Natural killer cell (primary cell): Measurements from ENCODE around the gene BMERB1. TPM values are rescaled to one million over a fixed set of nuclear protein-coding genes. Genes with fewer than 3 reads are reported as not detected.

Experiments used
- ATAC-seq, 3 donors: fragments of 150-1000 bp in 2 of 3; fragments of 200-7000 bp in 1 of 3; cut with Tn5 transposase; 1 replicate in 1 of 3; 2 replicates in 2 of 3; pipeline ENCODE4 v1.10.0; 2021; ENCODE audit warnings: mild to moderate bottlenecking in 2 of 3, moderate library complexity in 2 of 3
- DNase-seq, 2 donors: peaks; one replicate each; pipeline versions ENCODE4 v3.0.0 to v3.0.0-alpha.2; 2013 to 2021; ENCODE audit warnings: mixed read lengths in 1 of 2
- H3K27ac ChIP-seq: one replicate; pipeline ENCODE4 v1.5.1; 2013; ENCODE audit warnings: mild to moderate bottlenecking, low read length
- H3K27me3 ChIP-seq: one replicate; pipeline ENCODE4 v1.6.1; 2013; ENCODE audit warnings: low read length; ENCODE audit not compliant: control insufficient read depth, insufficient read depth
- H3K36me3 ChIP-seq: one replicate; pipeline ENCODE4 v1.6.1; 2013; ENCODE audit warnings: low read length; ENCODE audit not compliant: control insufficient read depth, insufficient read depth
- H3K4me1 ChIP-seq: one replicate; pipeline ENCODE4 v1.6.1; 2013; ENCODE audit warnings: low read length; ENCODE audit not compliant: control insufficient read depth, insufficient read depth
- H3K4me3 ChIP-seq: one replicate; pipeline ENCODE4 v1.5.1; 2013; ENCODE audit warnings: low read length
- H3K9me3 ChIP-seq: one replicate; pipeline ENCODE4 v1.6.1; 2013; ENCODE audit warnings: low read length; ENCODE audit not compliant: control insufficient read depth, insufficient read depth
- H3K27ac Mint-ChIP-seq, 2 donors: one replicate each; pipeline ENCODE4 v1.8.0; 2022; ENCODE audit warnings: mild to moderate bottlenecking in 2 of 2, mixed read lengths in 2 of 2, moderate library complexity in 1 of 2
- H3K27me3 Mint-ChIP-seq, 2 donors: one replicate each; pipeline ENCODE4 v1.8.0; 2022; ENCODE audit warnings: low read depth in 2 of 2, mixed read lengths in 2 of 2
- H3K36me3 Mint-ChIP-seq: one replicate; pipeline ENCODE4 v1.8.0; 2022; ENCODE audit warnings: mixed read lengths
- H3K4me1 Mint-ChIP-seq, 2 donors: one replicate each; pipeline ENCODE4 v1.8.0; 2022; ENCODE audit warnings: mixed read lengths in 2 of 2
- H3K4me3 Mint-ChIP-seq: one replicate; pipeline ENCODE4 v1.8.0; 2022; ENCODE audit warnings: mild to moderate bottlenecking, moderate library complexity, mixed read lengths
- H3K9me3 Mint-ChIP-seq, 2 donors: one replicate each; pipeline ENCODE4 v1.8.0; 2022; ENCODE audit warnings: mixed read lengths in 2 of 2
- CTCF ChIP-seq: fragments of 200-600 bp; IDR thresholded peaks from one replicate; pipeline ENCODE4 v1.8.0; 2022; ENCODE audit warnings: antibody characterized with exemption
- WGBS: methylation state at CpG from one replicate; pipeline ENCODE4 v1.1.7; 2013; ENCODE audit warnings: missing lambda C conversion rate; ENCODE audit not compliant: insufficient coverage; 5-methylcytosine and 5-hydroxymethylcytosine counted together
- intact Hi-C: fragments of 100-400 bp; cut with micrococcal nuclease; formaldehyde crosslinking; loops from one replicate; pipeline ENCODE4 v1.14.2; 2022
- total RNA-seq, 4 donors: library from RNA; stranded (reverse); fragments of 120-200 nt in 1 of 4; gene quantifications; one replicate each; pipeline versions ENCODE4 v1.2.3 to v1.2.4, GENCODE V29; 2013 to 2022

Gene BMERB1
- total RNA-seq, 3 donors from 2014 or later (not counting 1 experiment from before 2014, with no cell fraction given) = 3.7 to 6.7 (median 4.5) TPM

GRCh38 chr16:15518381-15519351 lies 84.3 kb downstream of the BMERB1 start:
- no peaks in the 10 kb centered on the region for H3K27me3 ChIP-seq
- H3K27ac Mint-ChIP-seq = no peak overlapping the region
- WGBS = 89% methylated on average over 10 of the region's 12 CpGs
- no peaks in the 10 kb centered on the region for H3K36me3 Mint-ChIP-seq
- no peak for ATAC-seq
- no peak for TF ChIP-seq CTCF
- H3K9me3 Mint-ChIP-seq = no peaks in the 10 kb centered on the region
- no peak overlapping the region for H3K4me3 Mint-ChIP-seq
- H3K4me3 ChIP-seq = no peak overlapping the region
- H3K9me3 ChIP-seq = no peaks in the 10 kb centered on the region
- H3K4me1 ChIP-seq = peaks cover 27% of the 10 kb centered on the region
- intact Hi-C loops = no loop called here
- no peaks in the 10 kb centered on the region for H3K36me3 ChIP-seq
- H3K27ac ChIP-seq = no peak overlapping the region
- DNase-seq = no peak
- no peaks in the 10 kb centered on the region for H3K27me3 Mint-ChIP-seq
- peaks cover 31 to 40% of the 10 kb centered on the region in 2 donors for H3K4me1 Mint-ChIP-seq

- Mint-ChIP-seq H3K9me3 (no peaks in the 10 kb centered on the region), H3K27me3 (no peaks in the 10 kb centered on the region), H3K27ac (no peak overlapping the region), H3K4me3 (no peak overlapping the region), H3K4me1 (peaks cover 36 to 40% of the 10 kb centered on the region in 2 donors), H3K36me3 (no peaks in the 10 kb centered on the region)
- ATAC-seq (no peak), DNase-seq (no peak)
- intact Hi-C loops = no loop called here
- no peak for TF ChIP-seq CTCF
- Histone ChIP-seq H3K9me3 (no peaks in the 10 kb centered on the region), H3K4me1 (peaks cover 27% of the 10 kb centered on the region), H3K36me3 (no peaks in the 10 kb centered on the region), H3K27ac (no peak overlapping the region), H3K27me3 (no peaks in the 10 kb centered on the region), H3K4me3 (no peak overlapping the region)
- WGBS = 90% methylated on average over 8 of the region's 9 CpGs
These were observed 85.4 kb downstream of the BMERB1 start for GRCh38 chr16:15519790-15520189.

GRCh38 chr16:15521390-15521757 lies 87.0 kb downstream of the BMERB1 start:
- intact Hi-C loops = no loop called here
- H3K27ac Mint-ChIP-seq = peak overlapping the region; percentile 87 to 90
- no peaks in the 10 kb centered on the region for H3K9me3 ChIP-seq
- DNase-seq = no peak
- peak in 1 of 3 donors; percentile 46 for ATAC-seq
- peaks cover 36 to 40% of the 10 kb centered on the region in 2 donors for H3K4me1 Mint-ChIP-seq
- no peaks in the 10 kb centered on the region for H3K36me3 ChIP-seq
- H3K4me3 Mint-ChIP-seq = peak overlapping the region; percentile 64
- no peaks in the 10 kb centered on the region for H3K9me3 Mint-ChIP-seq
- H3K27me3 Mint-ChIP-seq = no peaks in the 10 kb centered on the region
- no peak for TF ChIP-seq CTCF
- no peaks in the 10 kb centered on the region for H3K36me3 Mint-ChIP-seq
- no peak overlapping the region for H3K4me3 ChIP-seq
- H3K4me1 ChIP-seq = peaks cover 27% of the 10 kb centered on the region
- H3K27ac ChIP-seq = peak overlapping the region; percentile 51
- H3K27me3 ChIP-seq = no peaks in the 10 kb centered on the region
